NCI-H128 (cell line): Measurements from ENCODE around the gene ST6GALNAC5.

ENCODE experiments used
- DNase-seq: peaks from one replicate; lab custom pipeline; 2025; ENCODE audit not compliant: unreplicated experiment; lab: John Stamatoyannopoulos, UW

Gene ST6GALNAC5

GRCh38 chr1:77007675-77008074 is 140.4 kb downstream of the ST6GALNAC5 start:
- no peak for DNase-seq

GRCh38 chr1:77010937-77011336 is 143.7 kb downstream of the ST6GALNAC5 start:
- no peak for DNase-seq

GRCh38 chr1:77012066-77012465 is 144.8 kb downstream of the ST6GALNAC5 start:
- DNase-seq = no peak

GRCh38 chr1:77014073-77014788 is 147.0 kb downstream of the ST6GALNAC5 start:
- DNase-seq = no peak

GRCh38 chr1:77015748-77016341 is 148.6 kb downstream of the ST6GALNAC5 start:
- DNase-seq = no peak

- DNase-seq = no peak
Measured at GRCh38 chr1:77016386-77016985, 149.2 kb downstream of the ST6GALNAC5 start.

- DNase-seq = no peak
Measured at GRCh38 chr1:77018311-77018710, 151.0 kb downstream of the ST6GALNAC5 start.

- DNase-seq = no peak
Measured at GRCh38 chr1:77018761-77019160, 151.5 kb downstream of the ST6GALNAC5 start.

GRCh38 chr1:77021732-77022131 is 154.5 kb downstream of the ST6GALNAC5 start:
- DNase-seq = no peak

- DNase-seq = no peak
Measured at GRCh38 chr1:77024500-77024899, 157.2 kb downstream of the ST6GALNAC5 start.

GRCh38 chr1:77025599-77025998 is 158.3 kb downstream of the ST6GALNAC5 start:
- DNase-seq = no peak

GRCh38 chr1:77026135-77026534 is 158.9 kb downstream of the ST6GALNAC5 start:
- DNase-seq = no peak

- no peak for DNase-seq
Measured at GRCh38 chr1:77026640-77027039, 159.4 kb downstream of the ST6GALNAC5 start.

GRCh38 chr1:77027847-77028246 is 160.6 kb downstream of the ST6GALNAC5 start:
- no peak for DNase-seq

- DNase-seq = no peak
Measured at GRCh38 chr1:77030401-77031105, 163.3 kb downstream of the ST6GALNAC5 start.

GRCh38 chr1:77031106-77031662 is 163.9 kb downstream of the ST6GALNAC5 start:
- peak; percentile 32 for DNase-seq

GRCh38 chr1:77036560-77036959 is 169.3 kb downstream of the ST6GALNAC5 start:
- DNase-seq = no peak

GRCh38 chr1:77037038-77037437 is 169.8 kb downstream of the ST6GALNAC5 start:
- DNase-seq = no peak

- no peak for DNase-seq
Measured at GRCh38 chr1:77038000-77038399, 170.7 kb downstream of the ST6GALNAC5 start.

GRCh38 chr1:77039111-77039510 is 171.8 kb downstream of the ST6GALNAC5 start:
- DNase-seq = no peak

GRCh38 chr1:77039739-77040138 is 172.5 kb downstream of the ST6GALNAC5 start:
- no peak for DNase-seq
